Ammon's horn (tissue), 1 donor: ENCODE measurements around the gene SRD5A1.

ENCODE experiments used
- DNase-seq: peaks from one replicate; pipeline ENCODE4 v3.0.0-alpha.2; 2016; ENCODE audit warnings: low spot score

Gene SRD5A1, protein sequence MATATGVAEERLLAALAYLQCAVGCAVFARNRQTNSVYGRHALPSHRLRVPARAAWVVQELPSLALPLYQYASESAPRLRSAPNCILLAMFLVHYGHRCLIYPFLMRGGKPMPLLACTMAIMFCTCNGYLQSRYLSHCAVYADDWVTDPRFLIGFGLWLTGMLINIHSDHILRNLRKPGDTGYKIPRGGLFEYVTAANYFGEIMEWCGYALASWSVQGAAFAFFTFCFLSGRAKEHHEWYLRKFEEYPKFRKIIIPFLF

DNA sequence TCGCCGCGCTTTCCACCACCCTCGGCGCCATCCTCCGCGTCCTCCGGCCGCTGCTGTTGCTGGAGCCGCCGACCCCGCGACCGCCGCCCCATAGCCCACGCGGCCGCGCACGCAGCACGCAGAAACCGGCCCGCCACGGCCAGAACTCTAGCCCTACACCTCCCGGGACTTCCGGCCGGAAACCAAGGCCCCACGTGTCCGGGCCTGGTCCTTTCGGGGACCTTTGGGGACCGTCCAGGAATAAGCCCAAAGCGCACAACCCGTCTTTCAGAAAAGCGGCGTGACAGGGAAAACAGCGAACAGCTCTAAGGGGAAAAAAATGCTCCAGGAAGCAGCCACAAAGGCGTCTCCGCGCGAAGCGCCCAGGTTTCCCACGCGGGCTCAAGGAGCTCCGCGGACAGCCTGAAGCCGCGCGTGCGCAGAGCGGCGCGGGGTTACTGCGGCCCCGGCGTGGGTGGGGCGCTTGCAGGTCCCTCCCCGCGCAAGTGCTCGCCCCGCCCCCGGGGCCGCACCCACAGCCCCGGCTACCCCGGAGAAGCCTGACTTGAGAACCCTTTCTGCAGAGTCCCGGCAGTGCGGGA is at the start of gene SRD5A1, which contains the start of gene NSUN2:
Gene SRD5A1, plus strand, starts transcription at position 553 of the 581 bp plus-strand sequence. CDS start 137 bp downstream, outside the sequence.
Gene NSUN2, minus strand, starts transcription at position 157 of the 581 bp plus-strand sequence. Its CDS starts 65 bp downstream, at position 92.
- peak; percentile 92 for DNase-seq

DNA sequence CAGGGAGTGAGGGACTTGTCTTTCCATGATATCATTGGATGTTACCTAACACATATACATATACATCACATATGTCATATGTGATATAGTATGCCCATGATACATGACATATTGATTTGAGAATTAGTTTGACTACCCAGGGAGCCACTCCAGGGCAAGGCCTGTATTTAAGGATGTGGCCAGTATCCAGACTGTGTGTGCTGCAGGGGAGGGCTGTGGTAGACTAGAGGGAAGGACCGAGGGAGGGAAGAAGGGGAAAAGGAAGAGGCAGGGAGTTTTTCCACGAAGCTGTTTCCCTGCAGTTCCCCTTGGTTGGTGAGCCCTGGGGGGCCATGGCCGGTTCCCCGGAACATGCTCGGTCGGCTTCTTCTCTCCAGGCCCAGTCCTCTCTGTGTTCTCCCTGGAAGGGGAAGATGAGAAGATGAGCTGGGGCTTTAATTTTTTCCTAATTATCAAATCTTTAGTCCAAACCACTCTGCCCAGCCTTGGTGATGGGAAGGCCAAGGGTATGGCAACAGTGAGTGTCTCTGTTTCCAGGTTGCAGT is 49.1 kb upstream of the SRD5A1 start:
- no peak for DNase-seq

DNA sequence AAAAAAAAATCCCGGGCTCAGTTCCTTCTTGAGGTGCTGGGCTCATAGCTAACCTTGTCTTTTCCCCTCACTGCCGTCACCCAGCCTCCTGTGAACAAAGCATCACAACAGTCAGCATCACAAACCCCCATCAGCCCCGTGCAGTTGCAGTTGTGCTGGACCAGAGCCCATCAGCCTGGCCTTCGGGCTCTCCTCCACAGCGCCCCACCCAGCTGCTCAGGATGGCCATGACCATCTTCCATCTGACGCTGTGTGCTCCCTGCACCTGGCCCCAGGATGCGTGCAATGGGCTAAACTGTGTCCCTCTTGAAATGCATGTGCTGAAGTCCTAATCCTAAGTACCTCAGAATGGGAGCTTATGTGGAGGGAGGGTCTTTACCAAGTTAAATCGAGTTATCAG is 48.5 kb upstream of the SRD5A1 start:
- DNase-seq = no peak

DNA sequence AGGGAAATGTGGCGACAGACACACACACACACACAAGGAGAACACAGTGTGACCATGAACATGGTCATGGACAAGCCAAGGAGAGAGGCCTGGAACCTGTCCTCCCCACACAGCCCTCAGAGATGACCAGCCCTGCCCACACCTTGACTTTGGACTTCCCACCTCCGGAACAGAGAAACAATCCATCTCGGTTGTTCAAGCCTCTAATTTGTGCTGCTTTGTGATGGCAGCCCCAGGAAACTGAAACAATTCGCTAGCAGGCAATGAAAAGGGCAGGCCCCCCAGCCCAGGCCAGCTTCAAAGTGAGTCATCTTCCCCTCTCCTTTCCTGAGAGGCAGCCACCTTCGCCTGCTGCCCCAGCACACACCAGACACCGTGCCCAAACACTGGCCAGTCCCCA is 48.1 kb upstream of the SRD5A1 start:
- DNase-seq = no peak

DNA sequence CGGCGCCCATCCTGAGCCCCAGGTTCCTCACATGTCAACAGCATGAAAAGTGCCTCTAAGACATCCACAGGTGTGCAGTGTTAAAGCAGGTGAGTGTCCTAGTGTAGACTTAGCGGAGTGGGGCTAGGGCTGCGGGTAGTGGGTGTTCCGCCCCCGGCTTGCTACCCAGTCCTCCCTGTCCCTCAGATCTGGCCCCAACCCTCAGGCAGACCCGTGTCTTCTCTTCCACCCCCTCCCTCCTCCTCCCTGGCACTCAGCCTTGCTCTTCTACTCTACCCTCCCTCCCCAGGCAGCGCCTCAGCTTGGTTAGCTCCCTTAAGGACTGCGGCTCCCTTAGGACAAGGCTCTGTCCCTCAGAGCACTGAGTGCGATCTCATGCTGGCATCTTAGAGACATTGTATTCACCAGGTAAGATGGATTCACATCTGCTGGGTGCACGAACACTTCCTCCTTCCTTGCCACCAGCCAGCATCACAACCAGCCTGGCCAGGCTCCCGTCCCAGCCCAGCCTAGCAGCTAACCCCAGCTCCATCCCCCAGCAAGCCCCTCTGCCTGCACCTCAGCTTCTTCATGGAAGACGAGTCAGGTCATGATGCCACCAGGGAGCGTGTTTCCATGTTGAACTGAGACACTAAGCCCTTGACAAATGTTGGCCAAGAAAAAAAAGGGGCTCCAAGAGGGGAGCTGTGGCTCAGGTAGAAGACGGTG is 47.1 kb upstream of the SRD5A1 start:
- no peak for DNase-seq

DNA sequence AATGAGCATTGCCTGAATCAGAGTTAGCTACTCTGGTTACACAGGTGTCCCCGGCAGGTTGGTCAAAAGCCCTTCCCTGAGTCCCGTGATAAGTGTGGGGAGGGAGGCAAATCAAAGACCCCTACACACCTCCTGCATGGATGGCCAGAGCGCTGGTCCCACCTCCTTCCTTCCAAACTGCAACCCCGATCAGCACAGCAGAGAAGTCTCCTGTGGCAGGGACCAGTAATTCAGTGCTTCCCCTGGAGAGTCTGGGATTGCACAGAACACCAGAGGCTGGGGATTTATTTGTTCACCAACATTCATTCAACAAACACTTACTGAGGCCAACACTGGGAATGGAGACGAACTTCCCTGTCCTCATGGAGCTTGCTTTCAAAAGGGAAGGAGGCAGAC is 46.6 kb upstream of the SRD5A1 start:
- no peak for DNase-seq

DNA sequence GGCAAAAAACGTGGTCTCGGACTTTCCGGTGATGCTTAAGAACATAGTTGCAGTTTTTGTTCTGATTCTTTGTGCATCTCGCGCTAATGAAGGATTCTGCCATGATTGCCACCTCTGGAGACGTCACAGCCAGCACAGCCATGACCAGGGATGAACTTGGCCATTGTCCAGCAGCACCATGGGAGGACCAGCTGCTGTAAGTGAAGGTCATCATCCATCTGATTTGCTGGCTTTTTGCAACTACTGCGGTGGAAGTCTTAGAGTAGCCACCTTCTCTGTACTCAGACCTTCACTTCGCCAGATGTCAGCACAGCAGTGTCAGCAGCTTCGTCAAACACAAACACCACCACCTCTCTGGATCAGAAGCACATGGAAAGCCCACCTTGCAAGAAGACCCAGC is 46.1 kb upstream of the SRD5A1 start:
- DNase-seq = no peak

DNA sequence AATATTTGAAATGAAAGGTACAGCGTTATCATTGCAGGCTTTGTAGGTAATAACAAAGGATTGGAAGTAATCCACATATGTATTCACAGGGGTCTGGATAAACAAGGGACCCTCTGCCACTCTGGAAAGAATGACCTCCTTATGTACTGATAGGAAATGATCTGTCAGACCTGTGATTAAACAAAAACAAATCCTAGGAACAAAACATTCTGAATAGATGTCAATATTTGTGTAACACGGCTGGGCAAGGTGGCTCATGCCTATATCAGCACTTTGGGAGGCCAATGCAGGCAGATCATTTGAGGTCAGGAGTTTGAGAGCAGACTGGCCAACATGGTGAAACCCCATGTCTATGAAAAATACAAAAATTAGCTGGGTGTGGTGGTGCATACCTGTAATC is 42.7 kb upstream of the SRD5A1 start:
- DNase-seq = no peak

DNA sequence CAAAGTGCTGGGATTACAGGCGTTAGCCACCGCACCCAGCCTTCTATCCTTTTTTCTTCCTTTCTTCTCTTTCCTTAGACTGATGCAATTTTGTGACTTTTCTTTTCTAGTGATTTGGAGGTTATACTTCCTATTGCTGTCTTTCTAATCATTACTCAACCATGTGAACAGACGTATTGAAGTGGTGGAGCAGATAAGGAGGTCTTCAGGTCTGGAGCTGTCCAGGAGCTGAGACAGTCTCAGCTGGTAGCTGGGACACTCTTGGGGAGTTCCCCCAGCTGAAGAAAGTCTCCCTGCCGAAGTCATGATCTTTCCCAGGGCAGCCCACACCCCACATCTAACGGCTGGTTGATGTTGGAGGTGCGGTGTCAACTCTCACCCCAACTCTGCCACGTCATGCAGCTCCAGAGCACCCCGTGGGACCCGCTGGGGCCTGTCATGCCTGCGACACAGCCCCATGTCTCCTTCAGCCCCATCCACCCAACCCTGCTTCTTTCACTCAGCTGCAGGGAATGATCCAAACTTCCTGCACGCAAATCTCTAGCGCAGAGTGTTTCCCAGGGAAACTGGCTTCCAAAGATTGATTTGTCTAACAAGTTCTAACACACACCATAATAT is 41.5 kb upstream of the SRD5A1 start:
- DNase-seq = no peak

DNA sequence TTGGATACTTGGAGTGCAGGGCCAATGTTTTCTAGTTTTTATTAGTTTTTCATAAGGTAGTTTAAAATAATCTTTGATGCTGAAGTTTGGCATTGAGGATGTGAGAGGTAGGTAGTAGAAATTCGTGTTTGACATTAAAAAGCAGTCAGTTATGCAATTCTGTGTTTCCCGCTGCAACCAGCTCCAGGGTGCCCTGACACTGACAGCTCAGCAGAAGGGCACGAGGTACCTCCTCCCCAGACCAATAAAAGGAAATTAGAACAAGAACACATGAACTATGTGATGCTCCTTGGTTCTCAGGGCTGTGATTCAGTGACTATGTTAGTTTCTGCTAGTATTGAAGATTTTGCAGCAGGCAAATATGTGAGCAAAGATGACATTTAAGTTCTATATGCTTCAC is 40.6 kb upstream of the SRD5A1 start:
- DNase-seq = no peak

DNA sequence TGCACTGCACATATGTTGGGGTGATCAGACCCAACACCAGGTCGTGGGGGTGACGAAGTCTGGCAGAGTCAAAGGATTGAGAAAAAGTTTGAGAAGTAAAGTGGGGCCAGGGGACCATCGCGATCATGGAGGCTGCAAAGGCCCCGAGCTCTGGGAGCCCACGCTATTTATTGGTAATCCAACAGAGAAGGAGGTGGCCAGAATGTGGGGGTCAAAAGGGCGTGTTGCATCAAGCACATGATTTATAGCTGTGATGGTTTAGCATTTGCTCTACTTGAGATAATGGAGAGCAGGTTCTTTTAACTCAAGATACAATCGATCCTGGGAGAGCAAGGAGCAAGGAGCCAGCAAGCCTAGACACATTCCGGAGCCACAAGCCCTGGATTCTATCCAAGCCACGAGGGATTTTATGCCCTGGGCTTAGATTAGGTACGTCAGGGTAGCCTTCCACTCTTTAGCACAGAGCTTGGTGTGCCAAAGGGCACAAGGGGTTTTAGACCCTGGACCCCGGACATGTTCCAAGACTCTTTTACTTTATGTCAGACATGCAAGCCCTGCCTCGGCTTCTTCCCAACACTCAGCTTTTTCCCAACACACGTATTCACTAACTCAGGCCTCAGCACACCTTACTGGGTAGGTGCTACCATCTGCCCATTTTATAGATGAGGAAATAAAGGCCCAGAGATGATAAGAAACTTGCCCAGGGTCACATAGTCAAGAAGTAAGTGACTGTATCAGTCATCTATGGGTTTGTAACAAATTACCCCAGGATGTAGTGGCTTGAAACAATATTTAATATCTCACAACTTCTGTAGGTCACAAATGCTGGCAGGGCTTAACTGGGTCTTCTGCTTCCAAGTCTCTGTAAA is 39.9 kb upstream of the SRD5A1 start:
- no peak for DNase-seq

DNA sequence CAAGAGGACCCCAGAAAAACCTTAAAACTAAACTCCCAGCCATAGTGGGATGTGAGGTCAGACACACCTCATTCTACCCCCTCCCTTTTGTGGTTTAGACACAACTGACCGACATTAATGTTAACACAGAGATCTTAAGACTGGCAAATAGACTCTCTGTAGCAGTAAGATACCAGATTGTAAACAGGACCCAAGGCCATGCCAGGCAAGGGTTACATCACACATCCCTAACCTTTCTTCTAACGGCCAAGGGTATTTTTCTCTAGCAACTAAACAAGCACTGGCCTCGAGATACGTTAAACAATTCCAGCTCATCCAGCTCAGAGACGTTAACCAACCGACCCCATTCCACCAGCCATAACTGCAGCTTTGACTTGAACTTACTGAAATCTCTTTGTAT is 39.2 kb upstream of the SRD5A1 start:
- DNase-seq = no peak

DNA sequence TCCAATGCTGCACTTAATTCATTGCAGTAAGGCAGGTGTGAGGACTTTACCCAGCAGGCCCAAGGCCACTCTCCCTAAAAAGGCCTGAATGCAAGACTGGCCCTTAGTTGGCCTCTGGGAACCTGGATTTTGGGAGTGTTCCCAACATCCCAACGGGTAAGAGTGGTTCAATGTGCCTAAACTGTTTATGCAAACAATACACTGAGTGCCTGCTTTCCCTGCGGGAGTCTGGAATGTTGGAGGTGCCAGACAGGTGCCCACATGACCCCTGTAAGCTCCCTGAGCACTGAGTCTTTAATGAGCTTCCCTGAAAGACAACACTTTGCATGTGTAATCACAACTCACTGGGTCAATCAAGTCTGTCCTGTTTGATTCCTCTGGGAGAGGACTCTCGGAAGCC is 37.8 kb upstream of the SRD5A1 start:
- DNase-seq = no peak

DNA sequence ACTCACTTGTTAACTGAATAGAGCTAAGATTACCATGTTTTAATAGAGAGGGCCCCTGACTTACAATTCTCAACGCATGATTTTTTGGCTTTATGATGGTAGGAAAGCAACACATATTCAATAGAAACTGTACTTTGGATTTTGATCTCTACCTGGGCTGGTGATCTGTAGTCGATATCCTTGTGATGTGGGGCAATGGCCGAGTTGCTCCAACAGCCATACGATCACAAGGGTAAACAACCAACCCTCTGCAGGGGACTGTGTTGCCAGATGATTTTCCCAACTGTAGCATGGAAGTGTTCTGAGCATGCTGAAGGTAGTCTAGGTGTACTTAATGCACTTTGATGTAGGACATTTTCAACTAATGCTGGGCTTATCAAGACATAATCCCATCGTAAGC is 36.9 kb upstream of the SRD5A1 start:
- DNase-seq = no peak

DNA sequence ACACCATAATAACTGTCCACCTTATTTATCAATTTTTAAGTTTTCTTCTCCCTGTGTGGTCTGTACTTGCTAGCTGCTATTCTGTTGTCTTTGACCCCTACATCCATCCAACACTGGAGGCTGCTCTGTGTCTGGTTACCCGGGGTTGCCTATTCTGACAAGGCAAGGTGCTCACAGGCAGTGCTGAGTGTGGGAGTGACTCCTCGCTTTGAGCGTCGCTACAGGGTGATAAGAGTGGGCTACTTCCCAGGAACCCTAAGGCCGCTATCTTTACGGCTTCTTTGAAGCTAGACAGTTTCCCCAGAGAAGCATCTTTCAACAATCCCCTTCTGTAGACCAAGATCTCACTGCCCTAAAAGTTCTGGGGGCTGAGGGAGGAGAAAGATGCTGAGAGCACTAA is 35.7 kb upstream of the SRD5A1 start:
- no peak for DNase-seq

DNA sequence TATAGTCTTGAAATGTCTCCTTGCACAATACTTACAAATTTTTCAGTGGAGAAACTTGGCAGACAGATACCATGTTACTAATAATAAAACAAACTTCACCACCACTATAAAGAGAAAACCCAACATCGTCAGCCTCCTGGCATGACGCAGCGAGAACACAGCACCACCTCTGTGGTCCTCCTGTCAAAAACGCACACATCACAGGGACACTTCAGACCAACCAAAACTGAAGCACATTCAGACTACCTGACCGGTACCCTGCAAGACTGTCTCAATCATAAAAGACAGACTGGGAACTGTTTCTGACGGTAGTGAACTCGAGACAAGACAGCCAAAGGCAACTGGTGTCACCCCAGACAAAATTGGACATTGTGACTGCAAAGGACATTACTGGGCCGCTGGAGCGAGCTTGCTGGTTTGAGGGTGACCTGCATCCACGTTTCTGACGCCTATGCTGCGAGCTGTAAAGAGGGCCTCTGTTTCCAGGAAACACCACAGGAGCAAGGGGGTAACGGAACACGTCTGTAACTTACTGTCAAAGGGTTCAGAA is 34.8 kb upstream of the SRD5A1 start:
- no peak for DNase-seq

DNA sequence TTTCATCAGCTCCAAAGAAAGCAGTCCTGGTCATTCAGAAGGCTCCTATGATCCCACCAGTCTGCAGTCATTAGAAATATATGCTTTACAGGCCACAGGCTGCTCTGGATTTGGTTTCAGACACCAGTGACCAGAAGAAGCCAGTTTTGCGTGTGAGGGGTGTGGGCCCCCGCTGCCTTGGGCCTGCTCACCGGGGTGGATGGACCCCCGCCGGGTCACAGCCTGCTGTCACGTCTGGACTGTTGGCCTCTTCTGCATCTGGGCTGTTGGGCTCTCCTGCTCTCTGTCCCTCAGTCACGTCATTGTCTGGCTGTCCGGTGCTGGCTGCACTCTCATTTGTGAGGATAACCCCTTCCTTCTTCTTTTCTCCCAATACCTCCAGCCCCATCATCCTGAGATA is 33.5 kb upstream of the SRD5A1 start:
- no peak for DNase-seq

DNA sequence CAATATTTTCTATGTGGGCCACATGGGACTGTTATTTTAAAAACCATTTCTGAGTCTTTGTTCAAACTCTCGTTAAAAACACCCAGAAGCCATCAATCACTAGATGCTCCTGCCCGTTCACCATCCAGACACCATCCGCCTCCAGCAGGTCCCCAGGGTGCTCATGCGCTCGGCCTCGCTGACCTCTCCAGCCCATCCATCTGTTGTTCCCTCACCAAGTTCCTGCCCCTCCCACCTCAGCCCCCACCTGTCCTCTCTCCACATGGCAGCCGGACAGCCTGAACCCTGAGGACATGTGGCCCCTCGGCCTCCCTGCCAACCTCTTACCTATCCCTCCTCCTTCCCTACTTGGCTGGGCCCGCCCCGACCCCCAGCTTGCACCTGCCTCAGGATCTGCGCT is 32.0 kb upstream of the SRD5A1 start:
- DNase-seq = no peak

DNA sequence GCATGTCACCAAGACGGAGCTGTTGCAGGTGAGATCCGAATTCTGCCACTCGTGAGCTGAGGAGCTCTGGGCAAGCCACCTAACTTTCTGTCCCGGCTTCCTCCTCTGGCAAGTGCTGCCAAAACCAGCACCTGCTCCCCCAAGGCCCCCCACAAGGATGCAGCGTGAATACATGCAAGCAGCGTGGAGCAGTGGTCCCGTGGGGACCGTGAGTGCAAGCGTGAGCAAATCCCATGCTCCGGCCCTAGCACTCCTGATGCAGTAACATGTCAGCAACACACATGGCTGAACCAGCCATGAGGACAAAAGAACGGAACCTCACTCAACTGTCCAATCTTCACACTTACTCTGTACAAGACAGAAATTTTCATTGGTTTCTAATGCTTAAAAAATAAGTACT is 31.4 kb upstream of the SRD5A1 start:
- DNase-seq = no peak

DNA sequence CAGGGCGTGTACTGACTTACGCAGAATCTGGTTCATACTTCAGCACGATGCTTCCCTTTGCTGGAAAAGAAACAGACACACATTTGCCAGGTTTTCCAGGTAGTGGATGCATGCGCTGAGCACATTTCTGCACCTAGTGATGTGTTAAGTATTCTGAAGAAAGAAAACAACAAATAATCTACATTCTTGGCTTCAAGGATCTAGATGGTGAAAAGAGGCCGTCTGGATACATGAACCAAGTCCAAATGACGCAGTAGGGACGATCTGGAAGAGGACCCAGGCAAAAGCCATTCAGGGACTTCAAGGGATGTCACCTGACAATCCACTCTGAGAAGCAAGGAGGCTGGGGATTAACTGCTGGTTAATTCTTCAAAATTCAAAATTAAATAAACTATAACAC is 30.8 kb upstream of the SRD5A1 start:
- no peak for DNase-seq

DNA sequence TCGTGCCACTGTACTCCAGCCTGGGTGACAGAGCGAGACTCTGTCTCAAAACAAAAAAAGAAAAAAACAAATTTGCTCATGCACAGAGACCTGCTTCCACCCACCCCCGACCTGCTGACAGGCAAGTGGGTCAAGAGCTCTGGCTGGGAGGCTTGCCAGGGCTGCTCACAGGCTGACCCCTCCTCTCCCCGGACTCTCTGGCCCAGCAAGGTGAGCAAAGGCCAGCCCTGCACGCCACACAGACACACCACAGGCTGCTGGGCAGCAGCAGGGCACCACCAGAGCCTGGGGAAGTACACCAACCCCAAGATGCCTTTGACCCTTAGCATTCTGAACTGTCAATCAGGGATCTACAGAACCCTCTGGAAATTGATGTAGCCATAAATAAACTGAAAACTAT is 29.6 kb upstream of the SRD5A1 start:
- no peak for DNase-seq
